Measurements from ENCODE around the gene TBX21. TPM values are rescaled to one million over a fixed set of nuclear protein-coding genes. Genes with fewer than 3 reads are reported as not detected.

The TBX21 gene
- total RNA-seq, 1 experiment from 2014 or later, result not detected

GRCh38 chr17:47741793-47742145 is 8.7 kb downstream of the TBX21 start:
- DNase-seq (peak; percentile 43), ATAC-seq (peak; percentile 71)
- Histone ChIP-seq H4K20me1 (ENCODE audit: low read length) (no peaks in the 10 kb centered on the region), H3K4me2 (ENCODE audit: low read length) (no peak overlapping the region), H3F3A (ENCODE audit: low read length, unreplicated experiment) (no peaks in the 10 kb centered on the region), H3K27me3 (ENCODE audit: low read length) (peaks cover 25% of the 10 kb centered on the region), H3K79me2 (ENCODE audit: low read length) (no peaks in the 10 kb centered on the region), H3K4me3 (ENCODE audit: low read length) (no peak overlapping the region), H3K9me3 (ENCODE audit: low read length) (no peaks in the 10 kb centered on the region), H3K9ac (ENCODE audit: low read length) (no peak overlapping the region), H3K9me2 (replicated peaks; ENCODE audit: low read length) (no peaks in the 10 kb centered on the region), H3K4me1 (ENCODE audit: insufficient read depth, low read length) (no peaks in the 10 kb centered on the region), H3K36me3 (ENCODE audit: low read depth, low read length) (no peaks in the 10 kb centered on the region), H3K27ac (ENCODE audit: low read length) (no peak overlapping the region), H2AFZ (ENCODE audit: low read length) (no peak overlapping the region)
- ChIA-PET CTCF (interaction anchor here (0.7 kb wide), 1 partner anchor 42 kb away, joined by 6 read pairs; no protein-coding TSS in a partner anchor), POLR2A (ENCODE audit: unreplicated experiment) (no interaction called here)
- TF ChIP-seq CTCF (conservative IDR thresholded peaks at IDR 0.05; ENCODE audit: low read depth, low read length), result no peak
- TF ChIP-seq EZH2phosphoT487 (IDR thresholded peaks at IDR 0.05; ENCODE audit: borderline replicate concordance, low read length), result no peak
- no TSS peak for BruUV-seq (replicated peaks)
- intact Hi-C loops (cut with micrococcal nuclease), result no loop called here

GRCh38 chr17:47742319-47743181 is 9.5 kb downstream of the TBX21 start:
- H3K4me3 ChIP-seq (ENCODE audit: low read length), result no peak overlapping the region
- no peaks in the 10 kb centered on the region for H3K4me1 ChIP-seq (ENCODE audit: insufficient read depth, low read length)
- ChIA-PET POLR2A (ENCODE audit: unreplicated experiment) (no interaction called here), CTCF (interaction anchor here (0.7 kb wide), 1 partner anchor 43 kb away, joined by 6 read pairs; no protein-coding TSS in a partner anchor)
- H2AFZ ChIP-seq (ENCODE audit: low read length), result no peak overlapping the region
- DNase-seq, result peak; percentile 15
- no peak overlapping the region for H3K4me2 ChIP-seq (ENCODE audit: low read length)
- ATAC-seq, result 0 out of 2 replicates have a peak, but pooled peaks have one; percentile 24
- no peaks in the 10 kb centered on the region for H3K9me3 ChIP-seq (ENCODE audit: low read length)
- intact Hi-C loops (cut with micrococcal nuclease), result no loop called here
- TF ChIP-seq EZH2 (IDR thresholded peaks at IDR 0.05; ENCODE audit: low read length, unreplicated experiment), result no peak
- peak; percentile 66 for TF ChIP-seq CTCF (conservative IDR thresholded peaks at IDR 0.05; ENCODE audit: low read depth, low read length)
- no peak for TF ChIP-seq EZH2phosphoT487 (IDR thresholded peaks at IDR 0.05; ENCODE audit: borderline replicate concordance, low read length)
- H4K20me1 ChIP-seq (ENCODE audit: low read length), result no peaks in the 10 kb centered on the region
- no peaks in the 10 kb centered on the region for H3K9me2 ChIP-seq (replicated peaks; ENCODE audit: low read length)
- no peaks in the 10 kb centered on the region for H3K36me3 ChIP-seq (ENCODE audit: low read depth, low read length)
- H3K9ac ChIP-seq (ENCODE audit: low read length), result no peak overlapping the region
- H3F3A ChIP-seq (ENCODE audit: low read length, unreplicated experiment), result no peaks in the 10 kb centered on the region
- H3K27me3 ChIP-seq (ENCODE audit: low read length), result peaks cover 25% of the 10 kb centered on the region
- no peak overlapping the region for H3K27ac ChIP-seq (ENCODE audit: low read length)
- H3K79me2 ChIP-seq (ENCODE audit: low read length), result no peaks in the 10 kb centered on the region
- BruUV-seq (replicated peaks), result no TSS peak
